ENCODE data around the gene BEND6. TPM values are rescaled to one million over a fixed set of nuclear protein-coding genes. Genes with fewer than 3 reads are reported as not detected.
"Not testable (repeated sequence)": the region's sequence is repeated elsewhere in the genome, so short reads cannot be mapped to it uniquely, and the experiment has no call there.

BEND6 gene
- total and polyA plus RNA-seq, 2 of the 8 experiments (the other 6 are each of a cell fraction or from before 2014, with no cell fraction given): 0.71 to 2.1 TPM

GRCh38 chr6:57046332-57047256 is 91.7 kb downstream of the BEND6 start, which contains the start of gene KIAA1586 (continued):
- TF ChIP-seq E2F6 (IDR thresholded peaks at IDR 0.05): peak; percentile 74
- peak; percentile 54 for TF ChIP-seq KDM4A (IDR thresholded peaks at IDR 0.05; ENCODE audit: low read depth, low read length, severe bottlenecking)
- TF ChIP-seq TBP (IDR thresholded peaks at IDR 0.05; ENCODE audit: low read depth, low read length): peak; percentile 40; the same call in 1 of the 2 replicates
- TF ChIP-seq SIN3A (conservative IDR thresholded peaks at IDR 0.05 in 1 of 2, IDR thresholded peaks at IDR 0.05 in 1 of 2; ENCODE audit: low read depth in 1 of 2, low read length in 2 of 2): 0 out of 4 replicates have a peak, but pooled peaks have one; percentile 41 to 50

DNA sequence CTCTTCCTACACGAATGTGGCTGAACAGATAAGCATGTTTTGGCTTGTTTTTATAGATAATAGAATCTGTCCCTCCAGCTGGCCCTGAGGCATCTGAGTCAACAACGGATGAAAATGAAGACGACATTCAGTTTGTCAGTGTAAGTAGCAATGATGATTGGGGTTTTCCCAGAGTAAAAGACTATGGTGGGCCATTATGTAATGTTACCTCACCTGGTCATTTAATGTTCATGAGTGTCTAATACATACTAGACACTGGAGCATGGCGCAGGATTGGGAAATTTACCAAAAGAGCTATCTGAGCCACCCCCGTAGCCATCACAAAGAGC is 92.3 kb downstream of the BEND6 start:
- H3K56ac ChIP-seq (replicated peaks; ENCODE audit: insufficient read length, low read depth, low read length); H4K20me1 ChIP-seq (replicated peaks in 1 of 2; ENCODE audit: control insufficient read depth in 1 of 2, insufficient read depth in 2 of 2, low read length in 2 of 2); H3K79me1 ChIP-seq (ENCODE audit: low read depth, low read length); H3K27me3 ChIP-seq (replicated peaks in 1 of 4; ENCODE audit: control insufficient read depth in 3 of 4, extremely low read depth in 1 of 4, insufficient read depth in 3 of 4, low read length in 3 of 4); H3K9ac ChIP-seq (replicated peaks in 1 of 4; ENCODE audit: extremely low read depth in 1 of 4, low read depth in 3 of 4, low read length in 3 of 4); H3K18ac ChIP-seq (ENCODE audit: extremely low read depth, low read length); H4K5ac ChIP-seq (ENCODE audit: insufficient read length, low read depth, low read length); H3K4ac ChIP-seq (replicated peaks; ENCODE audit: insufficient read length, low read depth, low read length); H3K9me3 ChIP-seq (ENCODE audit: insufficient read depth in 2 of 2, low read depth in 1 of 2, low read length in 1 of 2); CTCF ChIA-PET (ENCODE audit: partially characterized antibody); H3K4me3 ChIP-seq (ENCODE audit: extremely low read depth in 1 of 4, insufficient read depth in 2 of 4, low read depth in 3 of 4, low read length in 4 of 4); H3K4me1 ChIP-seq (replicated peaks in 1 of 4; ENCODE audit: control insufficient read depth in 3 of 4, insufficient read depth in 4 of 4, low read length in 3 of 4); POLR2A ChIA-PET (ENCODE audit: partially characterized antibody); H3K27ac ChIP-seq (ENCODE audit: low read depth, low read length); H4K8ac ChIP-seq (ENCODE audit: extremely low read depth, insufficient read depth, low read length); H3K23me2 ChIP-seq (ENCODE audit: low read depth, low read length); H2AFZ ChIP-seq (ENCODE audit: low read length); H2BK120ac ChIP-seq (replicated peaks; ENCODE audit: low read depth, low read length); H2BK12ac ChIP-seq (ENCODE audit: low read depth, low read length); H4K91ac ChIP-seq (replicated peaks; ENCODE audit: insufficient read length, low read length); H2BK5ac ChIP-seq (ENCODE audit: low read depth, low read length); H2BK15ac ChIP-seq (ENCODE audit: low read length); FAIRE-seq; DNase-seq (ENCODE audit: low read depth in 1 of 2, low spot score in 2 of 2); H3K4me2 ChIP-seq (ENCODE audit: insufficient read depth in 1 of 2, low read depth in 2 of 2, low read length in 2 of 2); H3K14ac ChIP-seq (ENCODE audit: insufficient read length); H2AK5ac ChIP-seq (ENCODE audit: low read depth, low read length); H2BK20ac ChIP-seq (ENCODE audit: low read length); H3K23ac ChIP-seq (ENCODE audit: insufficient read length): not testable (repeated sequence)
- no CpG with 5 or more reads among the region's 5 CpGs for WGBS, 2 experiments (ENCODE audit: extremely low coverage in 1 of 2, insufficient coverage in 1 of 2, insufficient read length in 1 of 2, insufficient replicate concordance in 2 of 2, low coverage in 1 of 2, low lambda C conversion rate in 2 of 2, missing lambda C conversion rate in 1 of 2)
- Histone ChIP-seq H3K36me3 (ENCODE audit: control insufficient read depth in 2 of 4, insufficient read depth in 4 of 4, low read length in 3 of 4) (peaks cover 0 to 35% (median 13%) of the 10 kb centered on the region in 4 experiments; a peak in 6 of 8 replicates), H3K79me2 (ENCODE audit: control insufficient read depth in 1 of 2, insufficient read depth in 2 of 2, low read length in 2 of 2) (peaks cover 0 to 30% of the 10 kb centered on the region in 2 experiments; a peak in 3 of 4 replicates)
